Upper lobe of left lung (tissue), 4 donors: ENCODE data around the gene ANKLE2.

Source experiments
- CTCF ChIP-seq, 6 experiments: fragments of 450-650 bp in 4 of 6; fragments of 200-600 bp in 2 of 6; sonication (generic) in 2 of 6; IDR thresholded peaks; one replicate each; pipeline ENCODE4 v1.5.1; 2016 to 2019; ENCODE audit warnings: antibody characterized with exemption in 6 of 6
- POLR2A ChIP-seq, 4 donors: fragments of 450-650 bp; IDR thresholded peaks; one replicate each; pipeline ENCODE4 v1.5.1; 2016 to 2017; ENCODE audit warnings: antibody characterized with exemption in 4 of 4, mild to moderate bottlenecking in 2 of 4

- TF ChIP-seq CTCF (IDR thresholded peaks at IDR 0.05) (no peak), POLR2A (IDR thresholded peaks at IDR 0.05) (no peak)
Measured at GRCh38 chr12:132718644-132719043, 43.0 kb downstream of the ANKLE2 start.
